Activated CD4-positive, CD25-positive, alpha-beta regulatory T cell (primary cell): ENCODE measurements around the gene PLEKHH3.

Experiments used
- DNase-seq, 4 experiments: peaks; one replicate each; lab custom pipeline; 2025; lab: John Stamatoyannopoulos, UW

PLEKHH3 gene

DNA sequence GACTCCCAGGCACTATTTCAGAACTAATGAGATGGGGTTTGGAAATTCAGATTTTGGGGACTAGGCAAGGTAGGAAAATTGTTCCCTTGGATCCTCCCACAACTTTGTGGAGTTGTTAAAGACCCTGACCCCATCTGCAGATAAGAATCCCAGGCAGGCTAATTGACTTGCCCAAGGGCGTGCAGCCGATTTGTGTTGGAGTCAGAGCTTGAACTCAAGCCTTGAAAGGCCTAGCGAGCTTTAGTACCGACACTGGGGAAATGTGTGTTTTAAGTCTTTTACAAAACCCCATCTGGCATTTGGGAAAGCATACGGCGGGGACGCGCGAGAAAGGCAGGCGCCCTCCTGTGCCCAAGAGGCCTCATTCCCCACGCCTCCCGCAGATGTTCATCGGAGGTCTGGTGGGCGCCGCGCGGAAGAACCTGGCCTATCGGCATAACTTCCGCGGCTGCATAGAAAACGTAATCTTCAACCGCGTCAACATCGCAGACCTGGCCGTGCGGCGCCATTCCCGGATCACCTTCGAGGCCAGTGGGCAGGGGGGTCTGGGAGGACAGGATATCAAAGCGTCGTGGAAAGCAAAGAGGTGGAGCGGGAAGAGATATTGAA, 9.8 kb upstream of the PLEKHH3 start:
- no peak for DNase-seq

DNA sequence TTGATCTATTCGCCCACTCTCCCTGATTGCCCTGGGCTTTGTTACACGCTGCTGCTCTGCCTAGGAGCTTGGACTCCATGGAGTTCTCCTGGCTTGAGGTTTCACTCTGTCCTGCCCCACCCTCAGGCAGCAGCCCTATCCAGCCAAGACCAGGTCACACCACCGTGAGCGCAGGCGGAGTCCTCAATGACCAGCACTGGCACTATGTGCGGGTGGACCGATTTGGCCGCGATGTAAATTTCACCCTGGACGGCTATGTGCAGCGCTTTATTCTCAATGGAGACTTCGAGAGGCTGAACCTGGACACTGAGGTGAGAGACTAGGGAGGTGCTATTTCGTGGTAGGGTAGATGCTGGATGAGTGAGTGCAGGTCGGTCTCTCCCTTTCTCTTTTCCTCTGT, 9.0 kb upstream of the PLEKHH3 start:
- no peak for DNase-seq

DNA sequence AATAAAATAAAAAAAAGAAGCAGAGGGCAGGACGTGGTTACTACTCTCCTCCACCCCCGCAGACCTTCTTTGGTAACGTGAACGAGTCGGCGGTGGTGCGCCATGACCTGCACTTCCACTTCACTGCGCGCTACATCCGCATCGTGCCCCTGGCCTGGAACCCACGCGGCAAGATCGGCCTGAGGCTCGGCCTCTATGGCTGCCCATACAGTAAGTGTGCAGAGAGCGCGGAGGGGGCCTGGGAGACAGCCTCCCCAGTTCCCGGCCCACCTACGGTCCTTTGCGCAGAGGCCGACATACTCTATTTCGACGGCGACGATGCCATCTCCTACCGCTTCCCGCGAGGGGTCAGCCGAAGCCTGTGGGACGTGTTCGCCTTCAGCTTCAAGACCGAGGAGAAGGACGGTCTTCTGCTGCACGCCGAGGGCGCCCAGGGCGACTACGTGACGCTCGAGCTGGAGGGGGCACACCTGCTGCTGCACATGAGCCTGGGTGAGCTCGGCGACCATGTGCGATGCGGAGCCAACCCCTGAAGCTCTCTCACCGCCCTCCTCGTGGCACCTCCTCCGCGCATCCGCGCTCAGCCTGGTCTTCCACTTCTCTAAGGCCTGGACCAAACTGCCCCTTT, 8.2 kb upstream of the PLEKHH3 start:
- no peak for DNase-seq

DNA sequence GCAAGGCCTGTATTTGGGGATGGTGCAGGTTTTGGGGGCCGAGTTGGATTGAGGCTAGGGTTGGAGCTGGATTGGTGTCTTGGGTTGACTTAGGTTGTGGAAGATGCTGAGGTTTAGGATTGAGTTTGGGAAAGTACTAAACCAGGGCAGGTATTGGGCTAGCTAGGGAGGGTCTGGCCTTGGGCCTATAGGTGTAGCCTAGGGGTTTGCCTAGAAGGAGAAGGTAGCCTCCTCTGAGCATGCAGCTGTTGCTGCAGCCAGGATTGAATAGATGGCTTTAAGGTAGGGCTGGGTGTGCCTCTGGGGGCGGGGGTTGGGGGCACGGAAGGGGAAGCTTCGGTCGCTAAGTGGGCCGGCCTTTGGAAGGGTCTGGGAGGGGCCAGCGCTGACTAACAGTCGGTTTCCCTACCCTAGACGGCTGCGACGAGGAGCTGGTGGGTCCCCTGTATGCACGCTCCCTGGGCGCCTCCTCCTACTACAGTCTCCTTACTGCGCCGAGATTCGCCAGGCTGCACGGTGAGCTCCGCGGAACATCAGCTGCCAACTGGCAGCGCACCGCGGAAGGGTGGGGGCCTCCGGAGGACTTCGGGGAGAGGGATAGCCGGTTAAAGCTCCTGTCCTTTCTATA, 6.7 kb upstream of the PLEKHH3 start:
- no peak for DNase-seq

DNA sequence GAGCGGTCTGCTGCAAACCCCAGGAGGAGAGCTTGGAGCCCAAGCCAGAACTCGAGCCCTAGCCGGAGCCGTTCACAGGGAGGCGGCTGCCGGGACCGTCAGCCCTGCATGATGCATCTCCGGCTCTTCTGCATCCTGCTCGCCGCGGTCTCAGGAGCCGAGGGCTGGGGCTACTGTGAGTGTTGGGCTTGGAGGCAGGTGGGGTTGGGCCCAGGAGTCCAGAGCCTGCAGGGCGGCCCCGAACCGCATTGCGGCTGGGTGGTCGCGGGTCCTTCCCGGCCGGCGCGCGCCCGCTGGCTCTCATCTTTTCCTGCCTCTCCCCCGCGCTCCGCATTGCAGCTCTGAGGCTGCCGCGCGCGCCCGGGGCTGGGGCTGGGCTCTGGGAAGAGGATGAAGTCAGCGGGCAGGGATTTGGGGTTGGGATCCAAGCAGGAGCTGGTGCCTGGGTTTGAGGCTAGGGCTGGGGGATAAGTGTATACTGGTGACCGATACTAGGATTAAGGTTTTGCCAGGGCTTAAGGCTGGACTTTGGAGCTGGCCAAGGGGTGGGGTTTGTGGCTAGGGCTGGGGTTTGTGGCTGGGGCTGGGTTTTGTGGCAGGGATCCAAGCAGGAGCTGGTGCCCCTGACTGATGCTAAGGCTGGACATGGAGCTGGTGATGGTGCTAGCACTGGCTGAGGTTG, 6.1 kb upstream of the PLEKHH3 start:
- no peak for DNase-seq

DNA sequence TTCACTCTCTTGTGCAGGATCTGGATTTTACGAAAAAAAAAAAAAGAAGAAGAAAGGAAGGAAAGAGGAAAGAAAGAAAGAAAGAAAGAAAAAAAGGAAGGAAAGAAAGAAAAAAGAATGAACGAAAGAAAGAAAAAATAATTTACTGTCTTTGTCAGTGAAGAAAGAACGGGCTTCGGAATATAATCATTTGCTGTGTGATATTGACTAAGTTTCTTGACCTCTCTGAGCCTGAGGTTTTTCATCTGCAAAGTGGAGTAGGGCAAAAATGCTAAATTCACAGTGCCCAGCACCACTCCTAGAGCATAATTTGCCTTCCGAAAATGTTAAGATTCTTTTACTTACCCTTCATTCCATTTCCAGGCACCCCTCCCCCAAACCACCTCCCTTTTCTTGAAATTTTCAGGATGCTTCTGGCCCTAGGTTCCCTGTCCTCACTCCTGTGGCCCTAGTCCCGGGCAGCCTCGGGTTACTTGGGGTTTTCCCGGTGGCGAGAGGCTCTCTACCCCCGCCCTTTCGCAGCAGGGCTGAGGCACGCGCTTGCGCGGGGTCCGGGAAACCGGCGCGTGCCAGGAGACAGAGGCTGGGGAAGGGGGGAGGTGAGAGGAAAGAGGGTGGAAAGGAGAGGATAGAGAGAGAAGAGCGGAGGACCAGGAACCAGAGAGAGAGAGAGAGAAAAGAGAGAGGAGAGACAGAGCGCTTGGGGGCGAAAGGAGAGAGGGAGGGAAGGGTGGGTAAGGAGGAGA, 5.4 kb upstream of the PLEKHH3 start, which contains the start of gene CNTNAP1:
Gene CNTNAP1, plus strand, starts transcription at position 556 of the 746 bp plus-strand sequence. CDS start 299 bp downstream, outside the sequence.
- no peak for DNase-seq

DNA sequence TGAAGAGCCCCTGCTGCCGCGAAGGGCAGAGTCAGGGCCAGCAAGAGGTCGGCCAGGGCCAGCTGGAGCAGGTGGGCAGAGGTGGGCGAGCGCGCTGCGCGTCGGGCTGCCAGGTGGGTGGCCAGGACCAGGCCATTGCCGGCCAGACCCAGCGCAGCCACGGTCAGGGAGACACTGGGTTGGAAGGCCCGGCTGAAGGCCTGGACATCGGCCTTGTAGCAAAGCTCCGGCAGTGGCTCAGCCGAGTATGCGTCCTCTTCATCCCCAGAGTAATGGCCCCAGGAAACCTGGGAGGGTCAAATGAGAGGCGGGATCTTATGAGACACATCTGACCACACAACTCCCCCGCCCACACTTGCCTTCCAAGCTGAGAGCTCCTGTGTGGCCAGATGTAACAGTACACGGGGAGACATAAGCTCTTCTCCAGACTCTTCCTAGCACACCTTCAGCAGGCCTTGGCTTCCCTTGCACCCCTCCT, 3.6 kb upstream of the PLEKHH3 start:
- DNase-seq, result no peak

DNA sequence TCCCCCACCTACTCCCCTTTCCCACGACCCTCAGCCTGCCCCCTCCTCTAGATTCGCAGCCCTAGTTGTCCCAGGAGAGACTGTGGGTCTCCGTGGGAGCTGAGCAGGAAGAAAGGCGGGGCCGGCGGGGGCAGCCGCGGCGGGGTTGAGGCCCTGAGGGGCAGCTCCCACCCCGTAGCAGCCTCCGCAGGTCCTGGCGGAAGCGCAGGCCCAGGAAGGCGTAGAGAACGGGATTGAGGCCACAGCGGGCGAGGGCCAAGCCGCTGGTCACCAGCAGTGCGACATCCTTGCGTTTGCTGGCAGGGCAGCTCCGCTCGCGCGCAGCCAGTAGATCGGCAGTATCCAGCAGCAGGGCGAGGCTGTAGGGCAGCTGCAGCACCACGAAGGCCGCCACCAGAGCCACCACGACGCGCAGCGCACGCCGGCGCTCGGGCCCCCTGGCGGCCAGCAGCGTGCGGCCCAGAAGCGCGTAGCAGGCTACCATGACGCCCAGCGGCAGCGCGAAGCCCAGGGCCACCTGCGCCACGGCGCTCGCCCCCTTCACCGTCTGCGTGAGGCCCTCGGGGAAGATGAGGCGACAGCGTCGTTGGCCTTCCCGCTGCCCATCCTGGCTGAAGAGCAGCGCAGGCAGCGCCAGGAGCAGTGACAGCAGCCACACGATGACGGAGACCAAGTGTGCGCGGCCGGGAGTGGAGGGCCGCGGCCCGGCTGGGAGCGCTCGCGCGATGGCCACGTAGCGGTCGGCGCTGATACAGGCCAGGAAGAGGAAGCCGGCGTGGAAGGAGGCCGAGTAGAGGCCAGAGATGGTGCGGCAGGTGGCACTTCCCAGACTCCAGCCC, 2.9 kb upstream of the PLEKHH3 start:
- peak; percentile 32 to 62 (median 54) for DNase-seq

DNA sequence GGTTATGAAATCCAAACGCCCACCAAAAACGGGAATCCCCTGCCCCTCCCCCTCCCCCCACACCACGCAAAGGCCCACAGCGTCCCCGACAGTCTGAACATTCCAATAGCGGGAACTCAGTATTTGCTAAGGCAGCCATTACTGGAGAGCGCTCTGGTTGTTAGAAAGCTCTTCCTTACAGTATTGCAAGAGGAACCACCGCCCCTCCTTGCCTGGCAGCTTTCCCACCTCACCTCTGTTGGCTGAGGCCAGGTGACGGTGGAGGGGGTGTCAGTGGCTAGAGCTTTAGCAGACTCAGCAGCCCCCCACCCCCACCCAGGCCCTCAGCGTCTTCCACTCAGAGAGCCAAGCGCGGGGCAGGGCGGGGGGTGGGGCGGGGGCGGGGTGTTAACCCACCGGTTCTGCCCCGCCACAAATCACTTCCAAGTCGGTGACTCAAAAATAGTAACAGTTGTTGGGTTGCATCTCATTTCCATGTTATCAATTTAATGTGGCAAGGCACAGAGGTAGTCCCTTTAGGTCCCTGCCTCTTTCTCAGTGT, 2.2 kb upstream of the PLEKHH3 start:
- no peak for DNase-seq

DNA sequence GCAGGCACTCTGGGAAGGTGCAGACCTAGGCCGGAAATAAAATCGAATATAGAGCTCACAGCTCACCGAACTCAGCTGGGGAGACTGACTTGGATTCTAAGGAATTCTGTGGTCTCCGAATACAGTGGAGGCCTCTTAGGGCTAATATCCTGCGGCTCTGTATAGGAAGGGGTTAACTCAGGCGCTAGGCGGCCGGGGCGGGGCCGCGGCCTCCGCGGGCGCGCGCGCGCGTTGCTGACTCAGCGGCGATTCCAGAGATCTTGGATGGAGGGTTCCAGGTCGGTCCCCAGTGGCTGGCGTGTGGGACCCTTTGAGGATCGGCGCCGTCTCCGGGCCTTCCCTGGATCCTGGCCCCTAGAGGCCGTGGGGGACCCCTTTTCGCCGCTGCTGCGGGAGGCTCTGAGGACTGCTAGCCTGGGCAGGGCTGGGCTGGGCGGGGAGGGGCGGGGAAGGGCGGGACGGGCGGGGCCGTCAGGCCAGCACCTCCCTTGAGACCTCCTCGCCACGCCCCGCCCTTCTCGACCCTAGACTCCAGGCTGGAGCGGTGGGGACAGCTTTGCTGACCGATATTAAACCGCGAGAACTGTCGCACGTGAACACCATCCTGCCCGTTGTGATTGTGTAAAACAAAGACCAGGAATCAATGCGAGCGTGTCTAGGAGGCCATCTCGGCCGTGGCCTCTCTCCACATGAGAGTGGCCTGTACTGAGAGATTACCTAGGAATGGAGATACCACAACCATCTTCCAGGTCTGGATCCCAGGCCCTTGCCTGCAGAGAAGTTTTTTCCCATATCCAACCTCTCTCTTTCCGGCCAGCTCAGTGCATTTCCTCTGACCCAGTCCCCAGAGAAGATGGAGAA, 1.4 kb upstream of the PLEKHH3 start:
- DNase-seq, result peak; percentile 44 to 52 (median 47)

DNA sequence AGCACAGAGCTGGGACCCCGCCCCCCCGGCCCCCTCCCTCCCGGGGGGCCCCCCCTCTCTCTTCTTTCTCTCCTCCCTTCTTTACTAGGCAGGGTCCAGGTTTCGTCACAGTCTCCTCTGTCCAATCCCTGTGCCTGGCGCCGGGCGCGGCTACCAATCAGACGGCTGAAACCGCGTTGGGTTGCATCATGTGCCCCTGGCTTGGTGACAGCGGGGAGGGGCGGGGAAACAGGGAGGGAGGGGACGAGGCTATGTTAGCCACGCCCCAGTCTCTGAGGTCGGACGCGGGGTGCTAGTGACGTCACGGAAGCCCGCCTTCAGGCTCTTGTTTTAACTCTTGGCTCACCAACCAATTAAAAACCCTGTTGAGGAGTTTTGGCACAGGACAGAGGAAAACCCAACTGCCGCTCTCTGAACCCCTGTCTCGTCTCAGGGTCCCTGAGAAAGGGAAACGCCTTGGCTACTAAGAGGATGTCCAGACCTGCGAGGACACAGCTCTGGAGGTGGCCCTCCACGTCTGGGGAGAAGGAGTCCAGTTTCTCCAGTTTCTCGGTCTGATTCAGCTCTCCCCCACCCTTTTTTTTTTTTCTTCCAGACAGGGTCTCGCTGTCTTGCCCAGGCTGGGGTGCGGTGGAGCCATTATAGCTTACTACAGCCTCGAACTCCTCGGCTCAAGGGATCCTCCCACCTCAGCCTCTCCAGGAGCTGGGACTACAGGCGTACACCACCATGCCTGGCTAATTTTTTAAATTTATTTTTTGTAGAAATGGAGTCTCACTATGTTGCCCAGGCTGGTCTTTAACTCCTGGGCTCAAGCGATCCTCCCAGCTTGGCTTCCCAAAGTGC, 441 bp upstream of the PLEKHH3 start:
- peak; percentile 90 to 97 (median 94) for DNase-seq

DNA sequence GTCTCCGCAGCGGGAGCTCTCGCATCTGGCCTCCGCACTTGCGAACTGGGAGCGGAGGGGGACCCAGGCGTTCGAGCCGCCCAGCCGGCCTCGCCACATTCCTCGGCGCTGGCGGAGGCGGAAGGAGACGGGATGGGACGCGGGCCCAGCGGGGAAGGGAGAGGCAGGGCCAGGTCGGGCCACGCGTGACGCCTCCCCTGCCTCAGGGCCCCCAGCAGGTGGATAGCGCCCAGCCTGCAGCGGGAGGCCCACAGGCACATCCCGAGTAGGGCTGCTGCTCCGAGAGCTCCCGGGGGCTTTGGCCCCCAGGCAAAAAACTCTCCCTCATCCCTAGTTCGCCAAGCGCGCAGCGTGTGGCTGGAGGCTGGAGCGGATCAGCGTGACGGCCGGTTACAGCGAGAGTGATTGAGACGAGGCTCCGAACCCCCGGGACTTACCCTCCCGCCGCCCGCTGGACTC, 800 bp downstream of the PLEKHH3 start:
- no peak for DNase-seq

DNA sequence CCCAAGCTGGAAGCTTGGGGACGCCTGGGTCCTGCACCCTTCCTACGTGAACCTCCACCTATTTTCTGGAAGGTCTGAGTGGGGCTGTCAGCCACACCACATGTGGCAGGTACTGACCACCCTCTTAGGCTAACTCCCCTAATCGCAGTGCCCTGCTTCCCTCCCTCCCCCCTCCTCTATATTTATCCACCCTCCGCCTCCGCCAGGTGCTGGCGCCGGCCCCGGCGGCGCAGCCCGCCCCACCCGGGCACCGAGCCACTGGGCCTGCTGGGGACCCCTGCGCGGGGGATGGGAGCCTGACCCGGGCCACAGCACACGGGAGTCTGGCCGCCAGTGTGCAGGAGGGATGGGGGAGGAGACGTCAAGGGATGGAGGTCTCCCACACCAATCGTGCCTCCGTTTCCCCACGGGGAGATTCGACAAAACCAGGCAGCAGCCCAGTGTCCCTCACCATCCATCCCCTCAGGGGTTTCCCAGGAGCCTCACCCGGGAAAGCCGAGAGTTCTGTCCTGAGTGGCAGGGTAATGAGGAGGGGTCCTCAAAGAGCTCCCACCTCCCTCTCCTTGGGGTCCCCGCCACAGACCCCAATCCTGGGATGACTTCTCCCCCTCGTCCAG, 1.3 kb downstream of the PLEKHH3 start:
- DNase-seq, result no peak

DNA sequence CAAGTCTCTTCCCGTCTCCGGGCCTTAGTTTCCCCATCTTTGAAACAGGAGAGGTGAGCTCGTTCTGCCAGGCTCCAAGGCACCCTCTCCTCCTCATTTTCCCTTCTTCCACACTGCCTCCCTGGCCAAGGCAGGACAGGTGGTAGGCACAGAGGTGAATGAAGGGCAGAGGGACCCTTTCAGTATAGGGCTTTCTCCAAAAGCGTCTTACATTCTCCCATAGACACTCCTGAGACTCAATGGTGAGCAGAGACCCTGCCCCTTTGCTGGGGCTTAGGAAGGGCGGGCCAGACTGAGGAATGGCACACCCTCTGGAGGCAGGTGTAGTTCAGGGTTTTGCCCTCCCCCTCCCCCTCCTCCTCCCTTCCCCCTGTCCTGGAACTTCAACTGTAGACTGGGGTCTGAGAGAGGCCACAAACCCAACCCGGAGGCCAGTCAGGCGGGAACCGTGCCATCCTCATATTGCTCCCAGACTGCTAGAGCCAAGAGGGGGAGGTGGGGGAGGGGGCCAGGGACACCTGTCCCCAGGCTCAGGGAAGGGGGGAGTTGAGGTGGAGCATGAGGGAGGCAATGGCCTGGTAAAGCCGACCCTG, 1.9 kb downstream of the PLEKHH3 start:
- DNase-seq, result no peak

DNA sequence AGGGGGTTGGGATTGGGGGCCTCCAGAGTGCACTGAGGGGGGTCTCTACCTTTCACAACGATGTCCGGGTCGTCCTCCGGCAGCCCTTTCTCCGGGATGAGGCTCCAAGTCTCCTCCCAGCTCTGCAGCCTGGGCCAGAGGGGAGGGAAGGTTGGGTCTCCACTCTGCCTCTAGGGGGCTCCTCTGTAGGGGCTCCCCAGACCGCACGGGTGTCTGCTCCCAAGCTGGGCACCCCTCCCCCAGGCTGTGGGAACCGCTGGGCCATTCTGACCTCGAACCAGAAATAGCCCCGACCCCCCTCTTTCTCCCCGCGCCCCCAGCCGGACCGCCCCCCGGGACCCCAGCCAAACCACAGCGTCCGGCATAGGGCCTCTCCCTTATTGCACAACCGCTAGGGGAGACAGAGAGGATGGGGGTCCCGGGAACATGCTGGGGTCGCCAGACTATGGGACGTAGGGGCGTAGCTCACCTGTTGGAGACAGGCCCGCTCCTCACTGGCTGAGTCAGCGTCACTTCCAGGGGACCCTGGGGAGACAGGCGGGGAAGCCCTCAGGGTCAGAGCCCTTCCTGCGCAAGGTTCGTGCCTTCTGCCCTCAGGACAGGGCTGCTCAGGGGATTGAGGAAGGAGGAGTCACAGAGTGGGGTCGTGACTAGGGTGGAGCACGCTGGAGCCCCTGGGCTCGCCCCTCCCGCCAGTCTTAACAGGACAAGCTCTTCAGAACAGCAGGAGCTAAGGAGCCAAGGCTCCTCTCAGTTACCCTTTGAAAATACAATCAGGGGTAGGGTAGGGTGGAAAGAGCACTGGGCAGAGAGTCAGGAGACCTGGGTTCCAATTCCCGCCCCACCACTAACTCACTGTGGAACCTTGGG, 2.7 kb downstream of the PLEKHH3 start:
- no peak for DNase-seq

DNA sequence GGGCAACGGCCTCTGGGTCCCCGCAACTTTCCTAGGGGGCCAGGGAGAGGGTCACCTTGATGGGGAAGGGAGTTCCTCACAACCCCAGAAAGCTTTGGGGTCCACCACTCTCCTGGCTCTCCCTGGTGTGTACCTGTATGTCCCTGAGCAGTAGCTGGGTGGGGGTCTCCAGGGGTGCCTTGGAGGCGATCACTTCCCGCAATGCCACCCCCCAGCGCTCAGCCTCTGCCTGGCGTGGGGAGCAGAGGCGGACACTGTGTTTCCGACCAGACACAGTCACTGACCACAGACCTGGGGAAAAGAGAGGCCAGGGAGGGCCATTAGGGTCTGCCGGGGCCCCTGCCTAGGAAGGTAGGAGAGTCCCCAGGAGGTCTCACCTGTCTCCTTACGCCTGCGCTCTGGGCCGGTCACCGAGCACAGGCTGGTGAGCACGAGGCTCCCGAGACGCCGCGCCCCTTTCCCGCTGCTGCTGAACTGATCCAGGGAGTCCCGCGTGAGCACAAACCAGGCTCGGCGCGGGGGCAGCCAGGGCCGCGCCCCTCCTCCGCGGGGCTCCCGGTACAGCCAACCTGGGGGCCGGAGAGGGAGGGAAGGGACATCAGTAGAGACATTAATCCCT, 3.4 kb downstream of the PLEKHH3 start:
- DNase-seq, result no peak
